GM12865 (cell line): ENCODE data around the gene TNP2.

ENCODE experiments used
- DNase-seq: peaks from one replicate; pipeline ENCODE4 v3.0.0; 2010; ENCODE audit warnings: low read depth
- H3K4me3 ChIP-seq: 2 replicates; pipeline ENCODE4 v1.5.1; 2011; ENCODE audit warnings: mild to moderate bottlenecking, low read depth, low read length, control low read depth
- TF ChIP-seq, protein P1 (sequence below): IDR thresholded peaks from 2 replicates; pipeline ENCODE4 v1.5.1; 2011; ENCODE audit warnings: low read length, control low read depth, low read depth, inconsistent platforms; ENCODE audit not compliant: insufficient read depth; ENCODE audit errors: missing control alignments

Gene TNP2

DNA sequence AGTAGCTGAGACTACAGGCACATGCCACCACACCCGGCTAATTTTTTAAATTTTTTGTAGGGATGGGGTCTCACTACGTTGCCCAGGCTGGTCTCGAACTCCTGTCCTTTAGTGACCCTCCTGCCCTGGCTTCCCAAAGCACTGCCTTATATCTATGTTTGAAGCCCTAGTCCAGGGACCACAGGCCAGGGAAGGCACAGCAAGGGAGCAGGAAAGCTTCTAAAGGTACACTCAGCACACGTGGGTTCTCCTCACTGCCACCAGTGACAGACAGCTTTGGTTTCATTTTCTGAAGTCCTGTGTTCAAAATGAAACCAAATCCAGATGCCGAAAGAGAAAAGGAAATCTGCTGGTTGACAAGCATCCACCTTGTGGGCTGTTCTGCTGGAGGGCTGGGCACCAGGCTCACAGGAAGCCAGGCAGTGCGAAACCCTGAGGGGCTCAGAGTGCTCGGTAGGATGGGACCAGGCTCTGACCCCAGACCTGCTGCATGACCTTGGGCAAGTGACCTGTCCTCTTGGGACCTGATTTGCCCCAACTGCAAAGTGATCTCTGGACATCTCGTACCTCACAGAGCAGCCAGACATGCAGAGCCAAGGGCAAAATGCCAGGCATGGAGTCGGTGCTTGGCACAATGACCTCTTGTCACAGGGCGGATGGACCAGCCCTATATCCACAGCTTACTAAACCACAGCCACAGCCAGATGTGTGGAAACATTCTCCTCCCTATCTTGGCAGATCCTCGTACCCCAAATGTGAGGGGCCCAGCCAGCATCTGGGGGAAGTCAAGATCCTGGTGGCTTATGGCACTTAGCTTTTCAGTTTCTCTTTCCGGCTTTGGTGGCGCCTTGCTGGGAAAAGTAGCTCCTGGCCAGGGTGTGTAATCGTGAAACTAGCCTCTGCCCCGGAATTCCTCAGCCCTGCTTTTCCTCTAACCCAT is 10.3 kb downstream of the TNP2 start:
- TF ChIP-seq, protein P1, sequence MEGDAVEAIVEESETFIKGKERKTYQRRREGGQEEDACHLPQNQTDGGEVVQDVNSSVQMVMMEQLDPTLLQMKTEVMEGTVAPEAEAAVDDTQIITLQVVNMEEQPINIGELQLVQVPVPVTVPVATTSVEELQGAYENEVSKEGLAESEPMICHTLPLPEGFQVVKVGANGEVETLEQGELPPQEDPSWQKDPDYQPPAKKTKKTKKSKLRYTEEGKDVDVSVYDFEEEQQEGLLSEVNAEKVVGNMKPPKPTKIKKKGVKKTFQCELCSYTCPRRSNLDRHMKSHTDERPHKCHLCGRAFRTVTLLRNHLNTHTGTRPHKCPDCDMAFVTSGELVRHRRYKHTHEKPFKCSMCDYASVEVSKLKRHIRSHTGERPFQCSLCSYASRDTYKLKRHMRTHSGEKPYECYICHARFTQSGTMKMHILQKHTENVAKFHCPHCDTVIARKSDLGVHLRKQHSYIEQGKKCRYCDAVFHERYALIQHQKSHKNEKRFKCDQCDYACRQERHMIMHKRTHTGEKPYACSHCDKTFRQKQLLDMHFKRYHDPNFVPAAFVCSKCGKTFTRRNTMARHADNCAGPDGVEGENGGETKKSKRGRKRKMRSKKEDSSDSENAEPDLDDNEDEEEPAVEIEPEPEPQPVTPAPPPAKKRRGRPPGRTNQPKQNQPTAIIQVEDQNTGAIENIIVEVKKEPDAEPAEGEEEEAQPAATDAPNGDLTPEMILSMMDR = no peak
- H3K4me3 ChIP-seq = no peak overlapping the region
- DNase-seq = peak; percentile 88

DNA sequence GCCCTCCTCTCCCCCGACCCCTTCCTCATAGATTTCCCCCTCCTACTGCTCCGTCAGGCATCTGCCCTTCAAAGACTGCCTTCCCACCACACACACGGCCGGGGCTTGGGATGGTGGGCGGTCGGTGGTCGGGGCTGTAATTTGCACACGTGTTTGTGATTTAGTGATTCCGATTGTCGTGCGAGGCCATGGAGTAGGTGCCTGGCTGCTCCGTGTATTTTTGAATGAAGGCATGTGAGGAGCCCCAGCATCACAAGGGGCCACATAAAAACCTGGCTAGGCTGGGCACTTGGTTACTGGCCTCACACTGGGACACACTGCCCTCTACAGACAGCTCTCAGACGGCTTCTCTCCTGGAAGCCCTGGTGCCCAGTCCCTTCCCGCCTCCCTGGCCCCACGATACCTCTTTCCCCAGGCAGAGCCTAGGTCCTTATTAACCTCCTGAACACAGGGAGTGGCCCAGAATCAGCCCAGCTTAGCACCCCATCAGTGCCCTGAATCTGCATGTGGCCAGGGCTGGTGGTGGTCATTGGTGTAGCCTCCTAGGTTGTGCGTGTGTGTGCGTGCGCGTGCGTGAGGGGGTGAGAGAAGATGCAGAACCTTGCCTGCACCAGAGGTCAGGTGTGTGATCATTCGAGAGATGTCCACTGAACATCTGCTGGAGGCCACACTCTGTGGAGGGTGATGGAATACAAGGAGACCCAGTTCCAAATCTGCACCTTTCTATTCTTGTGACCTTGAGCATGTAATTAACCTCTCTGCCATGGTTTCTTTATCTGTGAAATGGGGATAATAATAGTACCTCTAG is 11.8 kb downstream of the TNP2 start:
- peak; percentile 79 for DNase-seq
- TF ChIP-seq, protein P1 = peak; percentile 61
- peak overlapping the region; percentile 61 for H3K4me3 ChIP-seq

- TF ChIP-seq, protein P1 = no peak
- peak overlapping the region; percentile 61 for H3K4me3 ChIP-seq
- DNase-seq = no peak
Observed at GRCh38 chr16:11256661-11257130, 12.4 kb downstream of the TNP2 start.

- peak; percentile 95 for DNase-seq
- TF ChIP-seq, protein P1 = peak; percentile 82
- peak within 1 kb of the TSS; percentile 68 for H3K4me3 ChIP-seq
Observed at GRCh38 chr16:11255737-11256660, 13.1 kb downstream of the TNP2 start, which contains the start of gene SOCS1. Gene SOCS1, minus strand, starts transcription at chr16:11256204. Its CDS starts 726 bp downstream, at chr16:11255478.

- DNase-seq = peak; percentile 83
- H3K4me3 ChIP-seq = peak overlapping the region; percentile 68
- TF ChIP-seq, protein P1 = peak; percentile 28
Observed at GRCh38 chr16:11254913-11255736, 14.0 kb downstream of the TNP2 start.
